HCT116 (cell line): ENCODE measurements around the gene NFIL3. TPM values are rescaled to one million over a fixed set of nuclear protein-coding genes. Genes with fewer than 3 reads are reported as not detected.

Source experiments
- ATAC-seq: fragments of 200-7000 bp; cut with Tn5 transposase; 2 replicates; pipeline ENCODE4 v1.9.1; 2020; ENCODE audit warnings: mild to moderate bottlenecking, moderate library complexity
- BruUV-seq: library from RNA; stranded (reverse); fragments of 400-500 nt; replicated peaks from 2 replicates; lab custom pipeline; 2021; lab: Mats Ljungman, UMichigan
- CTCF ChIA-PET: fragments of 300-600 bp; sonication (Branson Sonifier 250); formaldehyde crosslinking; loops from one replicate; lab custom pipeline; 2021; ENCODE audit warnings: antibody characterized with exemption; lab: Charles Lee
- POLR2A ChIA-PET: fragments of 300-600, 350-600 bp; sonication (Branson Sonifier 250); formaldehyde crosslinking; loops from one replicate; lab custom pipeline; 2021; ENCODE audit warnings: antibody characterized with exemption; lab: Charles Lee
- RAD21 ChIA-PET, 2 experiments: fragments of 300-600 bp; sonication (Branson Sonifier 250); formaldehyde crosslinking; loops; one replicate each; lab custom pipeline; 2023; ENCODE audit warnings: low total read pairs in 2 of 2; ENCODE audit not compliant: uncharacterized antibody in 2 of 2, unreplicated experiment in 2 of 2, low non-redundant PET in 1 of 2; lab: Charles Lee
- DNase-seq: peaks from one replicate; pipeline ENCODE4 v3.0.0-alpha.2; 2010; ENCODE audit warnings: low read depth, low spot score
- H2AFZ ChIP-seq: fragments of 200-600 bp; shearing (Covaris generic), sonication (generic); 2 replicates; pipeline ENCODE4 v1.6.1; 2017; ENCODE audit warnings: low read depth, mixed run types, mixed read lengths, antibody characterized with exemption, low read length; ENCODE audit not compliant: poor library complexity, severe bottlenecking
- H3K27ac ChIP-seq: 2 replicates; pipeline ENCODE4 v1.5.1; 2012; ENCODE audit warnings: low read depth, low read length
- H3K27me3 ChIP-seq: fragments of 200-600 bp; sonication (generic); 2 replicates; pipeline ENCODE4 v1.6.1; 2016; ENCODE audit warnings: mixed run types, low read length, mixed read lengths; ENCODE audit not compliant: insufficient read depth
- H3K36me3 ChIP-seq, 2 experiments: fragments of 200-500 bp in 1 of 2; fragments of 200-600 bp in 1 of 2; sonication (Bioruptor generic) in 1 of 2; sonication (generic) in 1 of 2; 2 replicates each; pipeline versions ENCODE4 v1.5.1 to v1.6.1; 2014 to 2016; ENCODE audit warnings: low read length in 2 of 2, inconsistent platforms in 1 of 2, mixed read lengths in 1 of 2, mixed run types in 1 of 2; ENCODE audit not compliant: insufficient read depth in 2 of 2, control insufficient read depth in 1 of 2
- H3K4me1 ChIP-seq, 2 experiments: fragments of 200-600 bp in 1 of 2; sonication (generic) in 1 of 2; 2 replicates each; pipeline versions ENCODE4 v1.5.1 to v1.6.1; 2012 to 2017; ENCODE audit warnings: low read length in 2 of 2, inconsistent platforms in 1 of 2, mild to moderate bottlenecking in 1 of 2, mixed read lengths in 1 of 2, mixed run types in 1 of 2, moderate library complexity in 1 of 2; ENCODE audit not compliant: insufficient read depth in 2 of 2, control insufficient read depth in 1 of 2
- H3K4me2 ChIP-seq: fragments of 200-600 bp; sonication (generic); 2 replicates; pipeline ENCODE4 v1.6.1; 2017; ENCODE audit warnings: mixed run types, low read length, mixed read lengths
- H3K4me3 ChIP-seq, 2 experiments: fragments of 200-600 bp in 1 of 2; sonication (generic) in 1 of 2; replicated peaks in 1 of 2; 2 replicates each; pipeline ENCODE4 v1.5.1; 2011 to 2016; ENCODE audit warnings: low read length in 2 of 2, control low read depth in 1 of 2, low read depth in 1 of 2, mild to moderate bottlenecking in 1 of 2, mixed read lengths in 1 of 2, mixed run types in 1 of 2
- H3K79me2 ChIP-seq: fragments of 200-600 bp; sonication (generic); 2 replicates; pipeline ENCODE4 v1.6.1; 2017; ENCODE audit warnings: mild to moderate bottlenecking, mixed run types, low read length, moderate library complexity, mixed read lengths; ENCODE audit not compliant: insufficient read depth
- H3K9ac ChIP-seq: fragments of 200-600 bp; sonication (generic); 2 replicates; pipeline ENCODE4 v1.6.1; 2016; ENCODE audit warnings: low read length, mixed read lengths
- H3K9me2 ChIP-seq: fragments of 200-600 bp; sonication (generic), shearing (Covaris generic); 2 replicates; pipeline ENCODE4 v1.6.1; 2017; ENCODE audit warnings: mixed run types, mild to moderate bottlenecking, moderate library complexity; ENCODE audit not compliant: insufficient read depth
- H3K9me3 ChIP-seq, 2 experiments: fragments of 200-500 bp in 1 of 2; fragments of 200-600 bp in 1 of 2; sonication (Bioruptor generic) in 1 of 2; sonication (generic) in 1 of 2; 2 replicates each; pipeline ENCODE4 v1.6.1; 2014 to 2017; ENCODE audit warnings: low read length in 2 of 2, mixed read lengths in 2 of 2, inconsistent platforms in 1 of 2, low read depth in 1 of 2, mild to moderate bottlenecking in 1 of 2, mixed run types in 1 of 2, moderate library complexity in 1 of 2; ENCODE audit not compliant: control insufficient read depth in 1 of 2, insufficient read depth in 1 of 2
- H4K20me1 ChIP-seq: fragments of 200-600 bp; sonication (generic), shearing (Covaris generic); 2 replicates; pipeline ENCODE4 v1.6.1; 2017; ENCODE audit warnings: mixed run types, mild to moderate bottlenecking, moderate library complexity; ENCODE audit not compliant: insufficient read depth
- ATF3 ChIP-seq: IDR thresholded peaks from 2 replicates; pipeline ENCODE4 v1.6.1; 2012
- ELF1 ChIP-seq: IDR thresholded peaks from 2 replicates; pipeline ENCODE4 v1.6.1; 2012; ENCODE audit warnings: low read depth, borderline replicate concordance
- EZH2 ChIP-seq: fragments of 200-600 bp; sonication (generic); IDR thresholded peaks from 2 replicates; pipeline ENCODE4 v1.6.1; 2017; ENCODE audit warnings: antibody characterized with exemption, mixed run types
- MAX ChIP-seq: IDR thresholded peaks from 2 replicates; pipeline ENCODE4 v1.6.1; 2012
- POLR2A ChIP-seq: IDR thresholded peaks from 2 replicates; pipeline ENCODE4 v1.7.0; 2011; ENCODE audit warnings: borderline replicate concordance; ENCODE audit not compliant: insufficient read depth, insufficient read length; ENCODE audit errors: extremely low read depth
- POLR2AphosphoS5 ChIP-seq: IDR thresholded peaks from 2 replicates; pipeline ENCODE4 v1.6.1; 2011; ENCODE audit warnings: mild to moderate bottlenecking, low read depth, low read length, moderate library complexity
- RAD21 ChIP-seq: IDR thresholded peaks from 2 replicates; pipeline ENCODE4 v1.6.1; 2012; ENCODE audit warnings: low read depth, mild to moderate bottlenecking
- REST ChIP-seq: IDR thresholded peaks from 2 replicates; pipeline ENCODE4 v1.6.1; 2012; ENCODE audit warnings: low read depth
- SIN3A ChIP-seq: IDR thresholded peaks from 2 replicates; pipeline ENCODE4 v1.6.1; 2012; ENCODE audit warnings: low read depth
- SRF ChIP-seq: IDR thresholded peaks from 2 replicates; pipeline ENCODE4 v1.6.1; 2012; ENCODE audit warnings: low read depth
- TCF7L2 ChIP-seq: IDR thresholded peaks from 2 replicates; pipeline ENCODE4 v1.7.0; 2011; ENCODE audit warnings: borderline replicate concordance, inconsistent platforms; ENCODE audit not compliant: insufficient read depth, insufficient read length; ENCODE audit errors: extremely low read depth
- intact Hi-C: fragments of 100-400 bp; cut with micrococcal nuclease; formaldehyde crosslinking; loops from 2 replicates; pipeline ENCODE4 v1.10.0; 2022
- total RNA-seq: library from RNA; stranded (reverse); gene quantifications from one replicate; pipeline ENCODE4 v1.2.1, GENCODE V29; 2021; ENCODE audit not compliant: unreplicated experiment

Gene NFIL3
- total RNA-seq, 1 experiment from 2014 or later = 38.0 TPM

- H3K79me2 ChIP-seq = peaks cover 57% of the 10 kb centered on the region
These were observed 62.9 kb downstream of the NFIL3 start for GRCh38 chr9:91360551-91361290.

More at GRCh38 chr9:91360551-91361290, 62.9 kb downstream of the NFIL3 start:
- peak overlapping the region; percentile 71 for H3K4me2 ChIP-seq
- no peak for TF ChIP-seq EZH2
- TF ChIP-seq RAD21 = no peak
- TF ChIP-seq SIN3A = no peak
- no peak for TF ChIP-seq MAX
- TF ChIP-seq POLR2A = no peak
- no peak for TF ChIP-seq SRF
- TF ChIP-seq REST = no peak
- TF ChIP-seq TCF7L2 = no peak
- TF ChIP-seq POLR2AphosphoS5 = no peak
- no peak for TF ChIP-seq ATF3
- TF ChIP-seq ELF1 = no peak
- TF ChIP-seq, all 23 proteins: peak for 0
- no peak for ATAC-seq
- no peaks in the 10 kb centered on the region for H4K20me1 ChIP-seq
- H2AFZ ChIP-seq = no peak overlapping the region
- DNase-seq = no peak
- H3K4me3 ChIP-seq = peak overlapping the region; percentile 65 to 73
- intact Hi-C loops = loop anchor here (10.0 kb wide), 1 partner anchor 166 kb away; no protein-coding TSS in a partner anchor
- peak overlapping the region; percentile 82 for H3K9ac ChIP-seq
- no peaks in the 10 kb centered on the region for H3K9me2 ChIP-seq
- CTCF ChIA-PET = no interaction called here
- peak overlapping the region; percentile 84 for H3K27ac ChIP-seq
- H3K4me1 ChIP-seq = peaks cover 4 to 16% of the 10 kb centered on the region in 2 experiments; a peak in 3 of 4 replicates
- RAD21 ChIA-PET = interaction anchor here in 1 of 2 experiments (0.6 kb wide), 1 partner anchor 61 kb away, joined by 3 read pairs; no protein-coding TSS in a partner anchor
- H3K27me3 ChIP-seq = no peaks in the 10 kb centered on the region
- no TSS peak for BruUV-seq
- no peaks in the 10 kb centered on the region for H3K36me3 ChIP-seq
- peaks cover 6 to 8% of the 10 kb centered on the region in 2 experiments; a peak in 3 of 4 replicates for H3K9me3 ChIP-seq
- POLR2A ChIA-PET = interaction anchor here (1.3 kb wide), 1 partner anchor 168 kb away, joined by 3 read pairs; no protein-coding TSS in a partner anchor
